CD4-positive, alpha-beta T cell treated with Interleukin-6 at 100 ng/mL for 8 hours (primary cell): ENCODE data around the gene CCDC187.

ENCODE experiments used
- DNase-seq: peaks from one replicate; pipeline ENCODE4 v3.0.0-alpha.2; 2020; ENCODE audit warnings: mixed read lengths, low spot score

CCDC187 gene

GRCh38 chr9:136339173-136339957, 35.5 kb upstream of the CCDC187 start:
- no peak for DNase-seq

- DNase-seq = no peak
Observed at GRCh38 chr9:136338511-136338910, 34.6 kb upstream of the CCDC187 start.

- no peak for DNase-seq
Observed at GRCh38 chr9:136337416-136338395, 33.8 kb upstream of the CCDC187 start.

- DNase-seq = no peak
Observed at GRCh38 chr9:136336881-136337280, 33.0 kb upstream of the CCDC187 start.

GRCh38 chr9:136336156-136336870, 32.4 kb upstream of the CCDC187 start:
- DNase-seq = no peak

- no peak for DNase-seq
Observed at GRCh38 chr9:136335296-136336155, 31.6 kb upstream of the CCDC187 start.

- no peak for DNase-seq
Observed at GRCh38 chr9:136334541-136334940, 30.6 kb upstream of the CCDC187 start.

- DNase-seq = no peak
Observed at GRCh38 chr9:136333486-136333885, 29.6 kb upstream of the CCDC187 start.

GRCh38 chr9:136333045-136333444, 29.2 kb upstream of the CCDC187 start:
- DNase-seq = no peak

GRCh38 chr9:136332482-136332983, 28.6 kb upstream of the CCDC187 start:
- DNase-seq = no peak

- no peak for DNase-seq
Observed at GRCh38 chr9:136331556-136332481, 27.9 kb upstream of the CCDC187 start.

GRCh38 chr9:136331030-136331429, 27.1 kb upstream of the CCDC187 start:
- DNase-seq = no peak

- DNase-seq = no peak
Observed at GRCh38 chr9:136330406-136330990, 26.6 kb upstream of the CCDC187 start.

- DNase-seq = no peak
Observed at GRCh38 chr9:136329636-136330405, 25.9 kb upstream of the CCDC187 start.

- no peak for DNase-seq
Observed at GRCh38 chr9:136329211-136329627, 25.3 kb upstream of the CCDC187 start.

- DNase-seq = no peak
Observed at GRCh38 chr9:136328622-136329041, 24.7 kb upstream of the CCDC187 start.

- DNase-seq = no peak
Observed at GRCh38 chr9:136328011-136328621, 24.2 kb upstream of the CCDC187 start.

GRCh38 chr9:136327304-136327974, 23.5 kb upstream of the CCDC187 start, which contains the start of gene GPSM1:
GPSM1 (plus strand) TSS chr9:136327539; CDS start chr9:136327696, 157 bp downstream.
- peak; percentile 22 for DNase-seq
